Activated naive CD4-positive, alpha-beta T cell treated with anti-CD3 and anti-CD28 coated beads for 36 hours (primary cell): ENCODE results near the gene TUBB3. TPM values are rescaled to one million over a fixed set of nuclear protein-coding genes. Genes with fewer than 3 reads are reported as not detected.

Experiments
- CTCF ChIA-PET: fragments of 350-600 bp; sonication (Branson Sonifier 250); formaldehyde crosslinking; loops from one replicate; lab custom pipeline; 2021; ENCODE audit warnings: antibody characterized with exemption; lab: Charles Lee
- DNase-seq: peaks from one replicate; pipeline ENCODE4 v3.0.0-alpha.2; 2020
- H3K27ac Mint-ChIP-seq: one replicate; pipeline ENCODE4 v1.8.0; 2021; ENCODE audit warnings: mild to moderate bottlenecking, mixed read lengths
- H3K27me3 Mint-ChIP-seq: one replicate; pipeline ENCODE4 v1.8.0; 2021; ENCODE audit warnings: low read depth, mixed read lengths
- H3K36me3 Mint-ChIP-seq: one replicate; pipeline ENCODE4 v1.8.0; 2021; ENCODE audit warnings: low read depth, mixed read lengths
- H3K4me1 Mint-ChIP-seq: one replicate; pipeline ENCODE4 v1.8.0; 2021; ENCODE audit warnings: low read depth, mixed read lengths
- H3K4me3 Mint-ChIP-seq: one replicate; pipeline ENCODE4 v1.8.0; 2021; ENCODE audit warnings: mild to moderate bottlenecking, moderate library complexity, mixed read lengths
- H3K9me3 Mint-ChIP-seq: one replicate; pipeline ENCODE4 v1.8.0; 2021; ENCODE audit warnings: mixed read lengths
- intact Hi-C: fragments of 100-400 bp; cut with micrococcal nuclease; formaldehyde crosslinking; loops from one replicate; pipeline ENCODE4 v1.15.1; 2023
- total RNA-seq, 2 experiments: library from RNA; stranded (reverse); gene quantifications; one replicate each; pipeline ENCODE4 v1.2.3, GENCODE V29; 2021

TUBB3 gene
- total RNA-seq, 2 experiments from 2014 or later: 0.20 to 0.38 TPM

DNA sequence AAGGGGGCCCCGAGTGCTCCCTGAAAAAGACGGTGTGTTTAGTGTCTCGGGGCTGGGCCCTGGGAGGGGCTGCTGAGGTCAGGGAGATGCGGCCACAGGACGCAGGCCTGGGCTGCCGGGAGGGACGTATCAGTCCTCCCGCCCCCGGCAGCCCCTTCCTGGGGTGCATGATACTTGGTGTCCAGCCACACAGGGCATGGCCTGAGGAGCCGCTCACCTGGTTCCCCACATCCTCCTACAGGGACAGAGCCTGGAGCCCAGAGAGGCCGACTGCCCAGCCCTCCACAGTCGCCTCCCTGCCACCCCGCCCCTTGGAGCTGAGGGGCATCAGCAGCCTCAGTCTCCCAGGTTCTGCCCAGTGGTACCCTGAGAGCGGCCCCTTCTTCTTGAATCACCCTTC is 13.4 kb downstream of the TUBB3 start:
- H3K4me3 Mint-ChIP-seq: no peak overlapping the region

DNA sequence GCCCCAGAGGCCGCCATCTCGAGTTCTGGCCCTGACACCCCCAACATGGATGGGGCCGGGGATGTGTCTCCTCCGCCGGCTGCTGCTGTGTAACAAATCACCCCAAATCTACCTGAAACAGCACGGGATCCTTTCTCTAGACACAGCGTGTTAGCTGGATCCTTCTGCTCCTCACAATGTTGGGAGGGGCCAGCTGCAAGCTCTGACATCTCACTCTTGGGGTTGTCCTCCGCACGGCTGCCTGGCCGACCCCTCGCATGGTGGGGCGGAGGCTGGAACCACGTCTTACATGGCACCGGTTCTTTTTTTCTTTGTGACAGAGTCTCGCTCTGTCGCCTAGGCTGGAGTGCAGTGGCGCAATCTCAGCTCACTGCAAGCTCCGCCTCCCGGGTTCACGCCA is 13.8 kb downstream of the TUBB3 start:
- no peak for DNase-seq
- Mint-ChIP-seq H3K27ac (no peak overlapping the region), H3K4me3 (no peak overlapping the region), H3K4me1 (no peaks in the 10 kb centered on the region), H3K36me3 (no peaks in the 10 kb centered on the region), H3K9me3 (no peaks in the 10 kb centered on the region), H3K27me3 (no peaks in the 10 kb centered on the region)
- CTCF ChIA-PET: no interaction called here
- intact Hi-C loops: no loop called here

More for the DNA sequence above, 13.4 kb downstream of the TUBB3 start:
- intact Hi-C loops: no loop called here
- no peak for DNase-seq
- Mint-ChIP-seq H3K4me1 (no peaks in the 10 kb centered on the region), H3K36me3 (no peaks in the 10 kb centered on the region), H3K27me3 (no peaks in the 10 kb centered on the region), H3K27ac (no peak overlapping the region), H3K9me3 (no peaks in the 10 kb centered on the region)
- CTCF ChIA-PET: no interaction called here

DNA sequence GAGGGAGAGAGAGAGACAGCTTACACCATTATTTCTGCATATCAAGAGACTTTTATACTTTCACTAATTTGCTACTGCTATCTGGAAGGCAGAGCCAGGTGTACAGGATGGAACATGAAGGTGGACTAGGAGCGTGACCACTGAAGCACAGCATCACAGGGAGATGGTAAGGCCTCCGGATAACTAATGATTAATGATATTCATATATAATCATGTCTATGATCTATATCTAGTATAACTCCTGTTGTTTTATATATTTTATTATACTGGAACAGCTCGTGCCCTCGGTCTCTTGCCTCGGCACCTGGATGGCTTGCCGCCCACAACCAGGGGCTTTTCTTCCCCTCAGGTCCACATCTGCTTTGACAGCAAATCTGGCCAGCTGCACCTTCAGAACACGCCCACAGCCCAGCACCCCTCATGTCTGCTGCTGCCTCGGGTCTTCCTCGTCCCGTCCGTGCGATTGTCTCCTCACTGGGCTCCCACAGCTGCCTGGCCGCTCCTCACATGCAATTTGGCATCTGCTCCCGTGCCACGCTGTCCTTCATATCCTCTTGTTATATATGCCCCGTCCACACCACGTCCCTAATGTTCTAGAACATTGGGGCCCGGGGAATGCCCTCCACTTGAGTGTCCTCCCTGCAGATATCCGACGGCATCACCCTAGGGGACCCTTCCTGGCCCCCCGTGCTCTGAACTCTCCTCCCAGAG is 15.2 kb downstream of the TUBB3 start:
- H3K27ac Mint-ChIP-seq: no peak overlapping the region
- no peak overlapping the region for H3K4me3 Mint-ChIP-seq
- H3K9me3 Mint-ChIP-seq: no peaks in the 10 kb centered on the region
- CTCF ChIA-PET: interaction anchor here (2.0 kb wide), 1 partner anchor 9 kb away, joined by 5 read pairs; no protein-coding TSS in a partner anchor
- no peak for DNase-seq
- no peaks in the 10 kb centered on the region for H3K36me3 Mint-ChIP-seq
- no peaks in the 10 kb centered on the region for H3K27me3 Mint-ChIP-seq
- intact Hi-C loops: no loop called here
- H3K4me1 Mint-ChIP-seq: no peaks in the 10 kb centered on the region

DNA sequence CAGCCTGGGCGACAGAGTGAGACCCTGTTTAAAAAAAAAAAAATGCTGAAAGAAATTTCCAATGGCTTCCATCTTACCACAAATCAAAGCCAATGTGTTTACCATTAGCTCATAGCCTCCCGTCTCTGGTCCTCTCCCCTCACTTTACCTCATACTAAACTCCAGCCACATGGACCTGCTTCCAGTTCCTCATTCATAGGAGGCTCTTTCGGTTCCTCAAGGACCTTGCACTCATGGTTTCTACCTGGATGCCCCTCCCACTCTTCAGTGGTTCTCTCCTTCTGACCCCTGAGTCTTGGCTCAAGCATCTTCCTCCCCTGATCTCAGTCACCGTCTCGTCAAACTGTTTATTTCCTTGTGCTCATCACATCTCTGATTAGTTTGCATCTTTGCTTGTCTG is 21.6 kb downstream of the TUBB3 start:
- no peaks in the 10 kb centered on the region for H3K36me3 Mint-ChIP-seq
- no peak for DNase-seq
- H3K4me1 Mint-ChIP-seq: peaks cover 8% of the 10 kb centered on the region
- no peaks in the 10 kb centered on the region for H3K9me3 Mint-ChIP-seq
- intact Hi-C loops: no loop called here
- CTCF ChIA-PET: interaction anchor here (0.6 to 1.5 kb wide), 2 partner anchors 17 to 315 kb away, joined by 6 to 7 read pairs; no protein-coding TSS in a partner anchor
- H3K27ac Mint-ChIP-seq: no peak overlapping the region
- H3K27me3 Mint-ChIP-seq: peaks cover 18% of the 10 kb centered on the region
- H3K4me3 Mint-ChIP-seq: no peak overlapping the region

DNA sequence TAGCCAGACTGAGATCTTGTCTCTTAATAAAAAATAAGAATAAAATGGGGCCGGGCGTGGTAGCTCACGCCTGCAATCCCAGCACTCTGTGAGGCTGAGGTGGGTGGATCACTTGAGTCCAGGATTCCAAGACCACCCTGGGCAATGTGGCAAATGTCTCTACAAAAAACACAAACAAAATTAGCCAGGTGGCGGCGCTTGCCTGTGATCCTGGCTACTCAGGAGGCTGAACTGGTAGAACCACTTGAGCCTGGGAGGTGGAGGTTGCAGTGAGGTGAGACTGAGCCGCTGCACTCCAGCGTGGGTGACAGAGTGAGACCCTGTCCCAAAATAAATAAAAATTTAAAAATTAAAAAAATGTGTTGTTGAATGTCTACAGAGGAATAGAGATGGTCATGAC is 22.5 kb downstream of the TUBB3 start:
- no peak for DNase-seq
- Mint-ChIP-seq H3K27me3 (peaks cover 18% of the 10 kb centered on the region), H3K4me1 (peaks cover 8% of the 10 kb centered on the region), H3K36me3 (no peaks in the 10 kb centered on the region), H3K4me3 (no peak overlapping the region), H3K9me3 (no peaks in the 10 kb centered on the region), H3K27ac (no peak overlapping the region)
- CTCF ChIA-PET: interaction anchor here (1.5 kb wide), 1 partner anchor 18 kb away, joined by 7 read pairs; no protein-coding TSS in a partner anchor
- intact Hi-C loops: no loop called here

DNA sequence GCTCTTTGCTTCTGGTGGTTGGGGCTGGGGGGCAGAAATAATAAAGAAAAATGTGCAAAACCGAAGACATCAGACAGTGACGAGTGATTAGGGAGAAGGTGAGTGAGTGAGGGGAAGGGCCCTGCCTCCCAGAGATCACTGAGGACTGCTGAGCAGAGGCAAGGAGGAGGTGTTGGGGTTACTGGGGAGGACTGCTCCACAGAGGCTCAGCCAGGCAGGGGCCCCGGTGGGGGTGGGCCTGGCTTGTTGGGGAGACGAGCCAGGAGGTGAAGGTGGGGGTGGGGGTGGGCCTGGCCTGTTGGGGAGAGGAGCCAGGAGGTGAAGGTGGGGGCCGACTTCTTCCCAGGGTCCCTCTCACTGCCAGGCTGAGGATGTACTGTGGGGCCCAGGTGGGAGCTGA is 23.4 kb downstream of the TUBB3 start:
- DNase-seq: no peak
- CTCF ChIA-PET: no interaction called here
- Mint-ChIP-seq H3K4me3 (no peak overlapping the region), H3K9me3 (no peaks in the 10 kb centered on the region), H3K27me3 (peaks cover 18% of the 10 kb centered on the region), H3K36me3 (no peaks in the 10 kb centered on the region), H3K27ac (no peak overlapping the region), H3K4me1 (peaks cover 8% of the 10 kb centered on the region)
- intact Hi-C loops: no loop called here

DNA sequence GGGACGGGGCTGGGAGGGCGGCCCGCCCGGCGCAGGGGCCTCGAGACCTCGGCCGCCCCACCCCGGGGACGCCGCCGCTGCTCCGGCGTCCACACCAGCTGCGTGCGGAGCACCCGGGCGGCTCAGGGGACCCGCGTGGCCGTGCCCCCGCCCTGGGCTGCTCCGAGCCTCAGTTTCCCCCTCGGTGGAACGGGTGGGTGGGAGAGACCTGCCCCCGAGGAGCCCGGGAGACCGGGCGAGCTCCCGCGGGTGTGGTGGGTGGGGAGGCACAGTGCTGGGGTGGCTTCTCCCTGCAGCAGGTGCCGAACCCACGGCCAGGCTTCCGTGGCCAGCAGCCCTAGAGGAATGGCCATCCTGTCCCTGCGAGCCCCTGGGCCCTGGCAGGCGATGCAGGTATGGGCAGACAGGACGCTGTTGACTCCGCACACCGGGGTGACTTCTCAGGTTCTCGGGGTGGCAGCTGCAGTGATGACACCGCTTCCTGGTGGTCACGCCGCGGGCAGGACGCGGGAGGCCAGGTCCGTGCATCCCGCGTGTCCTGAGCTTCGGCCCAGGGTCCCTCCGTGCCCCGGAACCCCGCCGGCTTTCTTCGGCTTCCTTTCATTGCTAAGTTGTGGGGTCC is 26.1 kb downstream of the TUBB3 start:
- no peak for DNase-seq

DNA sequence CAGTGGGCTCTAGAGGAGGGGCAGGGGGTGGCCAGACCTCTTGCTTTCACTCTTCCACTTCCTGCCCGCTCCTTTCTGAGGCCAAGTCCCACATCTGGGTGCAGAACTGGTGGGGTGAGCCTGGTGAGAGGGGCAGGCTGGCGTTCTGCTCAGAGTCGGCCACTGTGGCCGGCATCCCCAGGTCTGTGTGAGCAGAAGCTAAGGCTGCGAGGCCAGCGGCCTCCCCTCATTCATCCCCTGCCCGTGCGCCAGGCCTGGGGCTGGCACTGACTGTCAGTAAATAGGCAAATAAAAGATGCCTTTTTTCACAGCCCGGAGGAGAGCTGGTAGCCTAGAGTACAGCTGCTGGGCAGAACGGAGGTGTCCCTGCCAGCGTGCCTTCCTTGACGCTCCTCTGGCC is 26.6 kb downstream of the TUBB3 start:
- no peak overlapping the region for H3K27ac Mint-ChIP-seq
- no peaks in the 10 kb centered on the region for H3K36me3 Mint-ChIP-seq
- H3K9me3 Mint-ChIP-seq: no peaks in the 10 kb centered on the region
- intact Hi-C loops: no loop called here
- no peak for DNase-seq
- peak overlapping the region; percentile 76 for H3K4me3 Mint-ChIP-seq
- CTCF ChIA-PET: interaction anchor here (0.6 to 1.2 kb wide), 3 partner anchors 8 to 132 kb away, joined by 3 to 4 read pairs (median 3); no protein-coding TSS in a partner anchor
- peaks cover 9% of the 10 kb centered on the region for H3K4me1 Mint-ChIP-seq
- H3K27me3 Mint-ChIP-seq: peaks cover 17% of the 10 kb centered on the region

More for the DNA sequence above, 26.1 kb downstream of the TUBB3 start:
- no peaks in the 10 kb centered on the region for H3K9me3 Mint-ChIP-seq
- peak overlapping the region; percentile 76 for H3K4me3 Mint-ChIP-seq
- no peak overlapping the region for H3K27ac Mint-ChIP-seq
- CTCF ChIA-PET: interaction anchor here (1.0 kb wide), 1 partner anchor 32 kb away, joined by 3 read pairs; no protein-coding TSS in a partner anchor
- peaks cover 18% of the 10 kb centered on the region for H3K27me3 Mint-ChIP-seq
- H3K36me3 Mint-ChIP-seq: no peaks in the 10 kb centered on the region
- peaks cover 9% of the 10 kb centered on the region for H3K4me1 Mint-ChIP-seq
- intact Hi-C loops: no loop called here

DNA sequence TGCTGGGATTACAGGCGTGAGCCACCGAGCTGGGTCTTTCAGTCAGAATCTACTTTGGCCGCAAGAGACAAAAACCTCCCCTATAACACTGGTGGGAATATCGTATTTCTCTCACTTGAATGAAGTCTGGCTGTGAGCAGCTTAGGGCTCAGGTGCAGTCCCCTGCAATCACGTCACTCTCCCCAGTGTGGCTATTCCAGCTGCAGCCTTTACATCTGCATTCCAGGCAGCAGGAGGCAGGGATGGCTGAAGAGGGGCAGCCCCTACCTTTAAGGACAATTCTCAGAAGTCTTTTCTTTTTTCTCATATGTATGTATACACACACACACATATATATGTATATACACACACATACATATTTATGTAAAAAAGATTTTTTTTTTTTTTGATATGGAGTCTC is 28.4 kb downstream of the TUBB3 start:
- no peak overlapping the region for H3K27ac Mint-ChIP-seq
- peaks cover 2% of the 10 kb centered on the region for H3K36me3 Mint-ChIP-seq
- H3K4me3 Mint-ChIP-seq: no peak overlapping the region
- intact Hi-C loops: no loop called here
- peaks cover 7% of the 10 kb centered on the region for H3K27me3 Mint-ChIP-seq
- DNase-seq: no peak
- CTCF ChIA-PET: interaction anchor here (1.2 kb wide), 1 partner anchor 41 kb away, joined by 3 read pairs; no protein-coding TSS in a partner anchor
- H3K9me3 Mint-ChIP-seq: no peaks in the 10 kb centered on the region
- H3K4me1 Mint-ChIP-seq: peaks cover 9% of the 10 kb centered on the region

DNA sequence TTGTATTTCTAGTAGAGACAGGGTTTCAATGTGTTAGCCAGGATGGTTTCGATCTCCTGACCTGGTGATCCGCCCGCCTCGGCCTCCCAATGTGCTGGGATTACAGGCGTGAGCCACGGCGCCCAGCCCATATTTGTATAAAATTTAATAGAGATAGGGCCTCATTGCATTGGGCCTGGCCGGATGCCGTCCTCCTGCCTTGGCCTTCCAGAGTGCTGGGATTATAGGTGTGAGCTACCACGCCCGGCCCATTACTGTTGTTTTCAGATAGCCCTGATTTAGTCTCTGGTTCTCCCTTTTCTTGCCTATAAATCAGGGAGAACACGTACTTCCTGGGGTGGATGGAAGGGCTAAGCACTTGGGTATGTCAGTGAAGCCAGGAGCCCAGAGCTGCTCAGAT is 28.9 kb downstream of the TUBB3 start:
- CTCF ChIA-PET: interaction anchor here (1.2 kb wide), 1 partner anchor 42 kb away, joined by 3 read pairs; no protein-coding TSS in a partner anchor
- Mint-ChIP-seq H3K27me3 (peaks cover 7% of the 10 kb centered on the region), H3K4me3 (no peak overlapping the region), H3K36me3 (peaks cover 2% of the 10 kb centered on the region), H3K4me1 (peaks cover 9% of the 10 kb centered on the region), H3K27ac (no peak overlapping the region), H3K9me3 (no peaks in the 10 kb centered on the region)
- intact Hi-C loops: no loop called here
- DNase-seq: no peak

DNA sequence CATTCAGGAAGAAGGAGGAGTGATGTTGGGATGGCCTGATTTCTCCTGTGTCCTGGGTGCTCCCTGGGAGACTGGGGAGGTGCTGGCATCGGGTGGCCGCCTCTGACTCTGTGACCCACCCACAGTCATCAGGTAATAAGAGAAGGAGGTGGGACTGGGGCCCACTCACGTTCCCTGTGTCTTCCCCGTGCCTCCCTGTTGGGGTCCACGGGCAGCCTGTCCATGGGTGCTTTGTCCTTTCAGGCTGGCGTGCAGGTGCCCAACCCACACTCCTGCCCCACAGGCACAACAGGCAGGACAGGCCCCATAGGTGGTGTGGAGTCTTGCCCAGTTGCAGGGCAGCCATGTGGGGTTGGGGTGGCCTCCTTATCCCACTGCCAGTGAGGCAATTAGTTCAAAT is 29.4 kb downstream of the TUBB3 start:
- no peak overlapping the region for H3K4me3 Mint-ChIP-seq
- intact Hi-C loops: no loop called here
- no peak for DNase-seq
- H3K4me1 Mint-ChIP-seq: peaks cover 8% of the 10 kb centered on the region
- peaks cover 2% of the 10 kb centered on the region for H3K27me3 Mint-ChIP-seq
- H3K36me3 Mint-ChIP-seq: peaks cover 2% of the 10 kb centered on the region
- no peaks in the 10 kb centered on the region for H3K9me3 Mint-ChIP-seq
- CTCF ChIA-PET: interaction anchor here (1.2 kb wide), 1 partner anchor 42 kb away, joined by 3 read pairs; no protein-coding TSS in a partner anchor
- no peak overlapping the region for H3K27ac Mint-ChIP-seq

DNA sequence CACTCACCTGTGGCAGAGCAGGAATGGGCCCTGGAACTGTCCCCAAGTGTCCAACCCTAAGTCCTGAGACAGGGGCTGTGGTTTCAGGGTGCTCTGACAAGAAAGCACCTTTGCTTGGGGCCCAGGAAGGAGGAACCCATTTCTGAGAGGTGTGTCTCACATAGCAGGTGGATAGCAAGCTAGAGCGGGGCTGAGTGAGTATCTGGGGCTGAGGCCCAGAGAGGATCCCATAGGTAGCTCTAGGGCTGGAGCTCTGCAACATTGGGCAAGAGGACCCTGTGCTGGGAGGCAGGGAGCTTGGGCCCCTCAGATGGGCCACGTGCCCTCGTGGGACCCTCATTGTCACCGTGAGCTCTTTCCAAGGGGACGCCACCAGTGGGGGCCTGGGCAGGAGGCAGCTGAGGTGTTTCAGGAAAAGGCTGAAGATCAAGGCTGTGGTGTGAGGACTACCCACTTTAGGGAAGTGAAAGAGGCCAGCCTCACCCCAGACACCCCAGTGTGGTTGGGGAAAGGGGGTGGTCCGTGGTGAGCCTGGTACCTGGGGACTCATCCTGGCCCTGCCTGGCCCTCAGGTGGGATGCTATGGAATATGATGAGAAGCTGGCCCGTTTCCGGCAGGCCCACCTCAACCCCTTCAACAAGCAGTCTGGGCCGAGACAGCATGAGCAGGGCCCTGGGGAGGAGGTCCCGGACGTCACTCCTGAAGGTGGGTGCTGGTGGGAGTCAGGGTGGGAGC is 30.7 kb downstream of the TUBB3 start:
- no peak for DNase-seq
- intact Hi-C loops: no loop called here
- peaks cover 6% of the 10 kb centered on the region for H3K36me3 Mint-ChIP-seq
- H3K4me1 Mint-ChIP-seq: peaks cover 4% of the 10 kb centered on the region
- H3K27ac Mint-ChIP-seq: no peak overlapping the region
- no peak overlapping the region for H3K4me3 Mint-ChIP-seq
- CTCF ChIA-PET: no interaction called here
- H3K27me3 Mint-ChIP-seq: no peaks in the 10 kb centered on the region
- no peaks in the 10 kb centered on the region for H3K9me3 Mint-ChIP-seq
